ENCODE results near the gene TKTL1. TPM values are rescaled to one million over a fixed set of nuclear protein-coding genes. Genes with fewer than 3 reads are reported as not detected.
"Not testable (repeated sequence)": the region's sequence is repeated elsewhere in the genome, so short reads cannot be mapped to it uniquely, and the experiment has no call there.

TKTL1 gene
- total and polyA plus RNA-seq, 2 experiments from 2014 or later, result not detected

GRCh38 chrX:154341399-154342298 lies 46.1 kb downstream of the TKTL1 start:
- peak; percentile 68 for ATAC-seq
- not testable (repeated sequence) for H3K4me2 ChIP-seq; H3F3A ChIP-seq (replicated peaks; ENCODE audit: low read depth); H3K27ac ChIP-seq (ENCODE audit: low read depth); H3K27me3 ChIP-seq (ENCODE audit: insufficient read depth); H3K79me2 ChIP-seq (replicated peaks; ENCODE audit: insufficient read depth); H3K36me3 ChIP-seq (ENCODE audit: insufficient read depth); H3K9me2 ChIP-seq (ENCODE audit: insufficient read depth); H3K4me3 Mint-ChIP-seq; H3K4me3 ChIP-seq; H2AFZ ChIP-seq; H3K9me3 Mint-ChIP-seq; DNase-seq (ENCODE audit: low spot score); H3K4me1 ChIP-seq (ENCODE audit: insufficient read depth); H3K27ac Mint-ChIP-seq; H3K36me3 Mint-ChIP-seq (ENCODE audit: low read depth); H3K27me3 Mint-ChIP-seq (ENCODE audit: insufficient read depth, low read depth, poor library complexity); H3K4me1 Mint-ChIP-seq; H4K20me1 ChIP-seq (replicated peaks; ENCODE audit: insufficient read depth)

- H3K4me2 ChIP-seq; H3K4me3 Mint-ChIP-seq; H3K36me3 Mint-ChIP-seq (ENCODE audit: low read depth); H3K27me3 ChIP-seq (ENCODE audit: insufficient read depth); H3K9me2 ChIP-seq (ENCODE audit: insufficient read depth); H3K27me3 Mint-ChIP-seq (ENCODE audit: insufficient read depth, low read depth, poor library complexity); H3K36me3 ChIP-seq (ENCODE audit: insufficient read depth); H3K4me1 ChIP-seq (ENCODE audit: insufficient read depth); DNase-seq (ENCODE audit: low spot score); H3F3A ChIP-seq (replicated peaks; ENCODE audit: low read depth); H3K79me2 ChIP-seq (replicated peaks; ENCODE audit: insufficient read depth); H3K27ac ChIP-seq (ENCODE audit: low read depth); H3K4me3 ChIP-seq; H3K27ac Mint-ChIP-seq; H2AFZ ChIP-seq; H3K4me1 Mint-ChIP-seq; H3K9me3 Mint-ChIP-seq; H4K20me1 ChIP-seq (replicated peaks; ENCODE audit: insufficient read depth): not testable (repeated sequence)
- ATAC-seq, result peak; percentile 1; the same call in 1 of the 3 replicates
Observed at GRCh38 chrX:154343063-154343462, 47.5 kb downstream of the TKTL1 start.

- not testable (repeated sequence) for H3F3A ChIP-seq (replicated peaks; ENCODE audit: low read depth); H3K36me3 ChIP-seq (ENCODE audit: insufficient read depth); H3K27ac Mint-ChIP-seq; H3K27me3 ChIP-seq (ENCODE audit: insufficient read depth); H3K27ac ChIP-seq (ENCODE audit: low read depth); H3K4me1 ChIP-seq (ENCODE audit: insufficient read depth); H3K27me3 Mint-ChIP-seq (ENCODE audit: insufficient read depth, low read depth, poor library complexity); H3K4me3 ChIP-seq; H3K4me2 ChIP-seq; H3K36me3 Mint-ChIP-seq (ENCODE audit: low read depth); DNase-seq (ENCODE audit: low spot score); H3K4me3 Mint-ChIP-seq; H2AFZ ChIP-seq; H3K79me2 ChIP-seq (replicated peaks; ENCODE audit: insufficient read depth); H3K9me3 Mint-ChIP-seq; H3K9me2 ChIP-seq (ENCODE audit: insufficient read depth); H3K4me1 Mint-ChIP-seq; H4K20me1 ChIP-seq (replicated peaks; ENCODE audit: insufficient read depth)
- peak; percentile 15 for ATAC-seq
Observed at GRCh38 chrX:154343620-154344019, 48.0 kb downstream of the TKTL1 start.

- H3K27me3 ChIP-seq (ENCODE audit: insufficient read depth), result no peaks in the 10 kb centered on the region
- H3K27ac ChIP-seq (ENCODE audit: low read depth), result peak overlapping the region; percentile 79; the same call in 1 of the 2 replicates
- no peaks in the 10 kb centered on the region for H4K20me1 ChIP-seq (replicated peaks; ENCODE audit: insufficient read depth)
- no peaks in the 10 kb centered on the region for H3K79me2 ChIP-seq (replicated peaks; ENCODE audit: insufficient read depth)
- Mint-ChIP-seq H3K9me3 (no peaks in the 10 kb centered on the region), H3K27me3 (ENCODE audit: insufficient read depth, low read depth, poor library complexity) (peaks cover 8% of the 10 kb centered on the region), H3K36me3 (ENCODE audit: low read depth) (peaks cover 42% of the 10 kb centered on the region), H3K27ac (no peak overlapping the region), H3K4me1 (peaks cover 5% of the 10 kb centered on the region; the same call in 2 of the 3 replicates), H3K4me3 (no peak overlapping the region)
- H3K9me2 ChIP-seq (ENCODE audit: insufficient read depth), result no peaks in the 10 kb centered on the region
- H2AFZ ChIP-seq, result no peak overlapping the region
- no peak overlapping the region for H3K4me3 ChIP-seq
- TF ChIP-seq POLR2AphosphoS5 (IDR thresholded peaks at IDR 0.05; ENCODE audit: low read depth) (peak; percentile 40; the same call in 1 of the 2 replicates), EZH2phosphoT487 (IDR thresholded peaks at IDR 0.05; ENCODE audit: unreplicated experiment) (no peak)
- H3K4me1 ChIP-seq (ENCODE audit: insufficient read depth), result no peaks in the 10 kb centered on the region
- H3K4me2 ChIP-seq, result no peak overlapping the region
- H3F3A ChIP-seq (replicated peaks; ENCODE audit: low read depth), result peaks cover 4% of the 10 kb centered on the region; the same call in 1 of the 2 replicates
- peaks cover 4% of the 10 kb centered on the region; the same call in 1 of the 2 replicates for H3K36me3 ChIP-seq (ENCODE audit: insufficient read depth)
- ATAC-seq (no peak), DNase-seq (ENCODE audit: low spot score) (no peak)
Observed at GRCh38 chrX:154348114-154348531, 52.5 kb downstream of the TKTL1 start.
